Kidney capillary endothelial cell (primary cell): Measurements from ENCODE around the gene MAGI2.

Source experiments
- DNase-seq: peaks from one replicate; pipeline ENCODE4 v3.0.0-alpha.2; 2018; ENCODE audit warnings: low spot score

The MAGI2 gene

DNA sequence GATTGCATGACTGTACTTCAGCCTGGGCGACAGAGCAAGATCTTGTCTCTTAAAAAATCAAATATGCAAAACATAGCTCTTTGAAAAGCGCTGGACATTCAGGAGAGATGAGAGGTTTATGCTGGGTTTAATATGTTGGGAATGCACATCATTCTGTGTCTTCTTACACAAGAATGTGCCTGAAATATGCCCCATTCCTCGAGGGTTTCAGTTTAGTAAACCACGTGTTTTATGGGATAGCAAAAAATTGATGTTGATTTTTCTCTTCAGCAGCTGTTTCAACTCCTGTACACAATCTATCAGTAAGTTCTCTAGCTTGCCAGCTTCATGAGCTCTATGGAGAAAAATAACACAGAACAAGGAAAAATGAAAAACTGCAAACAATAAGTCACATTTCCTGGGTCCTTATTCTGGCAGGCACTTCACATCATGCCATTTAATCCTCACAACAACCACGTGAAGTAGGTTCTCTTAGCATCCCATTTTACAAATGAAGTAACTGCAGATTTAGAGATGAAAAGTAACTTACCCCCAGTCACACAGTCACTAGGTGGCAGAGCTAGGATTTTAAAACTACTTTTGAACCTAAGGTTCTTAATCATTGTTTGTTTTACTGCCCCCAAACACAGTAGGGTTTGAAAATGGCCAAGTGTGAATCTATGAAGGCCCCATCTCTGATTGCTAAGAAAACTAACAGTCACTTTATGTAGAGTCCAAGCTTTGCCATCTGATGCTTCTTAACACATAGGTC, 1231.3 kb downstream of the MAGI2 start:
- no peak for DNase-seq

DNA sequence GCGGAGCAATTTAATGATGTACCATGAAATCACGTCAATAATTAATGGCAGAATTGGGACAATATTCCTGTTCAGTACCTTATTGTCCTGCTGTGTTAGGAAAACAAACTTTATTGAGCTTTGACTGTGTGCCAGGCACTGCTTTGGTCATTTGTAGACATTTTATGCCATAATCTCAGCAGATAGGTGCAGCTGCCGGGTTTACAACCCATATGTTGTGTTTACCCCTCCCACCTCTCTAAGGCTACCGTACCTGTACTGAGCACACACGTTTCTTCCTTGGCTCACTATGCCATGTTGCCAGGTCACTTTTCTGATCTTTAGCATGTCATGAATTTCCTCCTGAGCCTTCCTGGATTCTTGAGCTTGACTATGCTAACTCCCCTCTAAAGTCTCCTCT, 1232.7 kb downstream of the MAGI2 start:
- DNase-seq: no peak

DNA sequence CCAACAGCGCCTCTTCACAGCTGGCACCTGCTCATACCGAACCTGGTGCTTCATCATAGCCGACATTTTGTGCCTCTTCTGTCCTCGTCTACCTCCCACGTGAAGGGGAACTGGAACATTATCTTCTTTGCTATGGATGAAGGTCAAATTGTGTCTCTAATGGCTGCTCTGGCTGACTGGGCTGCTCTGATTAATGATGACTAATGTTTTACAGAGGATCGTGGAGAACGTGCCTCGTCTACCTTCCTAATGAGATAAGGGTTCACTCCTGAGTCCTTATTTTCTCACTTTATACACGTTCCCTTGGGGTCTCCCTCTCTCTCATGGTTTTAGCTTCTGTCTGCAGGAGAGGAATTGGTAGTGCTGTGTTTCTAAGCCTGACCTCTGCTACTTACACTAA, 1234.6 kb downstream of the MAGI2 start:
- DNase-seq: no peak

DNA sequence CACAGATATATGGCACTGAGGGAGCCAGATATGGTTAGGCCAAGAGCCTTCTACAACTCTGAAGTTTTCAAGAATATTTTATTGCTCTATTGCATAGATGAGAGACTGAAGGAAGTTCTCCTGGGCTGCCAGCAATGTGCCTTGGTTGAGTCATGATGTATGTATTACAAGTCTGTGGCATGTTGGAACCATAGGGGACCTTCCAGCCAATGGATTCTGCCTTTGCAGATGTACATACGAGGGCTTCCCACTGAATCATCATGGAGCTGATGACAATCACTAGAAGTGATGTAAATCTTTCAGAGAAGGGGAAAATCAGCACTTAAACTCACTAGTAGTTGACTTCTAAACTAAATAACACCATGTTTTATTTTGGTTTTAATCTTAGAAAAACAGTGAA, 1235.4 kb downstream of the MAGI2 start:
- DNase-seq: no peak

DNA sequence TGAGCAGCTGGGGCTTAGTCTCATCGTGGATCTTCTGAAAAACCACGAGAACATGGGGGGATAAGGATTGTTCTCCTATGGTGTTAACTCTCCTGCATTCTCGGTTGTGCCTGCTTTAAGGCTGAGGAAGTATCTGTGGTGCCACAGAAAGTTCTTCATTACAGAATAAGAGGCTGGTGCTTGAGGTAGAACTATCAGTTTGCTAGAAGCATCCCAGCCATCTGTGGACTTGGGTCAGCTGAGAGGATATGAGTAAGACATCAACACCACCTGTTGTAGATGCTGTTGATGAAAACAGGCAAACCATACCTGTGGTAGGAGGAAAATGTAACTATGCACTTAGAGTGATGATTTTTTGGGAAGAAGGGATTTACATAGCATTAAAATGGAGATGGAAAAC, 1238.3 kb downstream of the MAGI2 start:
- no peak for DNase-seq

DNA sequence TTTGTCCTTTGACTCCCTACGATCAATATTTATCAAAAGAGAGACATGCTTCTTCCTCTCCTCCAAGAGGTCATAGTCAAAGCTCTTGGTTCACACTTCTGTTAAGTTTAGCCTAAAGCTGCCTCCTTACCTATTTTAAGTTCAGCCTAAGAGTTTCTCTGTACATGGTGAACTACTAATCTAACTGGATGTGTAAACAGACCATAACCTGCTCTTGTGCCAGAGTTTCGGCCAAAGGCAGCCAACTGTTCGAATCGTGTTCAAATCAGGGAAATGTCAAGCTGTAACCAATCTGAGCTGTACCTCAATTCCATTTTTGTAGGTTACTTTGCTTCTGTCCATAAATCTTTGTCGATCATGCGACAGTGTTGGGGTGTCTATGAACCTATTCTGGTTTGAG, 1240.1 kb downstream of the MAGI2 start:
- no peak for DNase-seq

DNA sequence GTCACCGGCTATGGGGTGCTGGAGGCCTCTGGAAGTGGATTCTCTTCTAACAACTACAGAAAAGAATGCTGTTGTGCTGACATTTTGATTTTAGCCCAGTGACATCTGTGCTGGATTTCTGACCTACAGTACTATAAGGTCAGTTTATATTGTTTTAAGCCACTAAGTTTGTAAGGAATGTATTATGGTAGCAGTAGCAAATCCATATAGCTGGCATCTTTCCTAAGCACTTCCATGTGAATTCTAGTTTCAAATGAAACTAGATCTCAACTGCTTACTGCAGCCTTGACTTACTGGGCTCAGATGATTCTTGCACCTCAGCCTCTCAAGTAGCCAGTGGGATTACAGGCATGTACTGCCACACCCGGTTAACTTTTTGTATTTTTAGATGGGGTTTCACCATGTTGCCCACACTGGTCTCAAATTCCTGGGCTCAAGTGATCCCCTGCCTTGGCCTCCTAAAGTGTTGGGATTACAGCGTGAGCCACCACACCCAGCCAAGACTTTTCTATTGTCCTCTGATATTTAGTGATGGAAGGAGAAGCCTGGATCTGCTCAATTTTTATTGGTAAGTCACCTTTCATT, 1240.9 kb downstream of the MAGI2 start:
- DNase-seq: no peak

DNA sequence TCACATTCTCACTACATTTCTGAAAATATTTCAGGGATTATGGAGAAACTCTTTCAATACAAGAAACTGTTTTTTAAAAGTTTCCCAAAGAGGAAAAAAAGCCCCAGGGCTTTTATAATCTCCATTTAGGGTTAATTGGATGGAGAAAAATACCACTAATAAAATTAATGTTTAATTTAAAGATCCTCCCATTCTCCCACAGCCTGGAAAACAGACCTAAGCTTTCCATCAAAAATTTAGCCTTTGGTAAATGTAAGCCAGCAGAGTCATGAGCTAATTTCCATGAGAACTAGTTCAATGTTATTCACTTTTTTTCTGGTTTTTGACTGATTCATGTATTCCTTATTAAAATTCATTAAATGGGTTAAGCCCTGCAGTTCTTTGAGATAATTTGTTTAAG, 1246.2 kb downstream of the MAGI2 start:
- no peak for DNase-seq

DNA sequence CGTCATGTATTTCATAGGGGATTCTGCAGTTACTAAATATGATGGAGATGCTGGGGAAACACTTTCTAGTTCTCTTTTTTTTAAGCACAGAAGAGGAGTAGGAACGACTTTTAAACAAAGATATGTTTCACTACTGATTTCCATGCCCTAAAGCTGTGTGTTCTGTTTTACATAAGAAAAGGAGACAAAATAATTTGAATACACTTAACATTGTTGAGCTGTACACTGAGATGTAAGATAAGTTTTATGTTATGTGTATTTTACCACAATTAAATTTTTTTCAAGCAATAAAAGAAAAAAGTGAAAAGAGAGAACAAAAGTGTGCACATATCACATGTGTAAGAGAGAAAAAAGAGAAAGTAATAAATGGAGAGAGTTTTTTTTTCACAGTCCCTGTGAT, 1246.7 kb downstream of the MAGI2 start:
- DNase-seq: no peak

DNA sequence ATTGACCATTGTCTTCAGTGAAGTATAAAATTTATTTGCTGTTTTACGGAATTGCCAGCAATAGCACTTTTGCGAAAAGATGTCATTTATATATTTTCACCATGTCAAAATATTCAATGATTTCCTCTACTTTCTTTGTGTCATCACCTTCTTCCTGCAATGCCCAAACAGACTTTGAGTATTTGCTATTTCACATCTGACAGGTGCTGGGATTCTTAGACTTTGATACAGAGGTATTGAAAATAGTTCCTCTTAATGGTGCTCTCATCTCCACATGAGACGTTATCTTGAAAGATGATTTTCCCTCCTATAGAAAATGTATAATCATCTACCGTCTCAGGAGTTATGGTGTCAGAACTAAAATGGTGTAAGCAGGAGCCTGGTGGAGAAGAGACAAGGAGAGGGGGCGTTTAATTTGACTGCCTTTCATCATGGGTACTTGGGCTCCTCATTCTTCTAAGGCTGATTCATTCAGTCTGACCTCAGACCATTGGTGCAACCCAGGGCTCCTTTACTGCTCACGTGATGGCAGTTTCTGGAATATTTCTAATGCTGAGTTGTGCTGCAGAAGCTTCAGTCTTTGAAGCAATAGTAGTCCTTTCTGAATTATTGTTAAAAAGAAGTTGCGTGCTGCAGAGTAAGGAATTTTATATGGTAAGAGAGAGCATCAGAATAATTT, 1250.3 kb downstream of the MAGI2 start:
- no peak for DNase-seq

DNA sequence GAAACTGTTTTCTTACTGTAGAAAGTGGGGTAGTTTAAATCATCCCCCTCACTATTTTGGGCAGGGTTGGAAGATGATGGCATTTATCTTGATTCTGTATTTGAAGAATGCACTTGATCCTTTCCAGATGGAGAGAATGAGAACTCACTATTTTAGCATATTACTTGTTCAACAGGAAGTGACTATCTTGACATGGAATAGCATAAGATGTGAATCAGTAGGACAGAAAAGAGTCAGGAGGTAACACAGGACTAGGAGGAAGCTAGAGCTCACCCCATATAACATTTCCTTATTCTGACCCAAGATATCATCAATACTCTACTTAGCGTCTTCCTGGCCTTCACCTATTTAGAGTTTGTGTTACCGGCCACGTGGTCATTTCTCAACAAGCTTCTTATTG, 1254.7 kb downstream of the MAGI2 start:
- no peak for DNase-seq

DNA sequence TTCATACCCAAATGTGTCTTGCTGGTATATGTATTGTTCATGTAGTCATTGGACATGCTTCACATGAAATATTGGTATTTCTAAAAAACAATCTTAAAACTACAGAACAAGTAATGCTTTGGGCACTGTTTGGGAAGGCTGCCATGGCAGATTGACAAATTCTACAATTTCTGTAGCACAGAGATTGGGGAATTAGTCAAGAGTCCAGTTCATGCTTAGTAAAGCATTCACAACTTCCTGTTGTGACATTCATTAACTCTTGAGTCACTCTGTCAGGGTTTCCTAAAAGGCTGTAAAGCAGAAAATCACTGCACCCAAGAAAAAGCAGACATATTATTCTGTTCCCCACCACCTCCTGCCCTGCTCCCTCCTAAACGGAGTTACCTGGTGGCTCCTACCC, 1256.0 kb downstream of the MAGI2 start:
- peak; percentile 27 for DNase-seq

DNA sequence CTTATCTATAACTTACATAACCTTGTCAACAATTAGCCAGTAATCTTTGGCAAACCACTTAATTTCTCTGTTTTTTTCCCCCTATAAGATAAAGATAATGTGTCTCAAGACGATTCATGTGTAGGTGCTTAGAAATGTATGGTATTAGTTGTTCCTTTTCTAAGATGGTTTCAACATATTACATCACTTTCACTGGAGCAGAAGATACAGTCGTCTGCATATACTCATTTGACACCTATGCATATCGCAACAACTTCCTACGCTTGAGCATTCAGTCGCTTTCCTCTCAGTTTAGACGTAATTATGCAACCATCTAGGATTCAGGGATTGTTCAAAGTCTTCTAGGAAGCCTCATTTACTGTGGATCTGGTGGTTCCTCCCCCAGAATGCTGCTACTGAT, 1258.2 kb downstream of the MAGI2 start:
- DNase-seq: no peak

DNA sequence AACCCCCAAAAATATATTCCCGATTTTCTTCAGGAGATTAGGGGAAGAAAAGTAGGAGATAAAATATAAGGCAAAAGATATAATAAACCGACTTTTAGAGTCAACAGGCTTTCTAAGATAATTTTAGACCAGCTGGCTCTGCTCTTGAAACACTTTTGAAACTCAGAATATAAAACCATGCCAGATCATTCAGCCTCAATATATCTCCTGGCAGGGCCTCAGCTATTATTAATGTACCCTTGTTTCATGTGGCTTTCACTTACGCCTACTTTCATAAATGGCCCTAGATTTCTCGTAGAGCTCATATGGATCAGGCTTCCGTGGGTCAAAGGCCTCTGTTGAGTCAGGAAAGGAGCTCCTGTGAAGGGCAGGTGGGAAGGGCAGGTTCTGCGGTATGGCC, 1258.9 kb downstream of the MAGI2 start:
- DNase-seq: no peak

DNA sequence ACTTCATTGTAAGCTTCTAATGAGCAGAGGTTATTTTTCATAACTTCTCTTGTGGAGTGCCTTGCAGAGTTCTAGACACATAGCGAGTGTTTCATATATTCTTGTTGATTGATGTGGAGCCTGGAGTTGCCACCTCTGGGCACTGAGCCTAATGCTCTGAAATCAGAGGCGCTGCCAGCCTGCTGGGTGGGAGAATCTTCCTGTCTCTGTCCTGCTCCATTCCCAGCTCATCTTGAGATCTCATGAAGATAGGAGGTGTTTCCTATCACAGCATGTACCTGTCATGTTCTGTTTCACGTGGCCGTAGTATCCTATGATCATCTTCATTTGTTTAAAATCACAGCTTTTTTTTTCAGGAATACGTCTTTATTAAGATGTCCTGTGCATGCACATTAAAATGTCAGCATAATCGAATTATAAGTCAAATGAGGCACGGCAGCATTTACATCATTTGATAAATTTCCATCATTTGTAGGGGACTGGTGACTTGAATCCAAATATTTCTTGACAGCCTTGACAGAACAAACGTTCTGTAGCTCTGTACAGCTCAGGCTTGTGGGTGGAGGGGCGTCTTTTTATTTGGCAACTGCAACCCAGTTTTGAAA, 1261.9 kb downstream of the MAGI2 start:
- DNase-seq: no peak

DNA sequence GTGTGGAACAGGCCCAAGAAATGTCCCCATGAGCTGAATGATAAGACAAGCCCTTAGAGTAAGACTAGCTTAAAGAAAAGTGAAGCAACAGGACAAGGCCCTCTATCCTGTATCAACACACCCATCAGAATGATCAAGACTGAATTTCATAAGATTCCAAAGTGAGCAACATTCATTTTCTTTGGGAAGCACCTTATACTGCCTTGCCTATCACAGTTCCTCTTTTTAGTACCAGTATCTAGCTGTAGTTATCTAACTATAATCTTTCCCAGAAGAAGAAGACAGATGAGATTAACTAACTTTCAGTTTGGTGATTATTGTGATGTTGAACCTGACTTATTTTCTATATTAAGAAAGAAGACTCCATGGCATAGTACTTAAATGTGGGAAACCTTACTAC, 1263.7 kb downstream of the MAGI2 start:
- no peak for DNase-seq

DNA sequence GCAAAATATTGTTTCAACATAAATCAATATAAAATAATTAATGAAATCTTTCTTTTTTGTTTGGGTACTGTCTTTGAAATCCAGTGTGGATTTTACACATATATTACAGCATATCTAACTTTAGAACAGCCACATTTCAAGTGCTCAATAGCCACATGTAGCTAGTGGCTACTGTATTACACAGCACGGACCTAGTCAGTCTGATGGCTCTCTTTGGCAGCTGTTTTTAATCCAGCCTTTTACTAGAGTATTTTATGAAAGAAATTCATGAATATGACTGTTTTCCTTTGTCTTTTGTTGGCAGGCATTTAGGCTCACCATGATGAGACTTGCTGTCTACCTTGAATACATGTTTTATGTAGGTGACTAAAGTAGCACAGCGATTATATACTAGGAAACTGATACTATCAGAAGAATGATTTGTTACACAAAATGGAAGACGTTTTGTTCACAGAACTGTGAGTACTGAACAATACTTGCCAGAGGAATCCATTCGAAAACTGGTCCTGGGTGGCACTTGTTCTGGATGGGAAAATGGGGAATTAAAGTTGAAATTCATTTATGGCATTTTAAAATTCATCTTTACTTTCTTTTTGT, 1268.2 kb downstream of the MAGI2 start:
- no peak for DNase-seq

DNA sequence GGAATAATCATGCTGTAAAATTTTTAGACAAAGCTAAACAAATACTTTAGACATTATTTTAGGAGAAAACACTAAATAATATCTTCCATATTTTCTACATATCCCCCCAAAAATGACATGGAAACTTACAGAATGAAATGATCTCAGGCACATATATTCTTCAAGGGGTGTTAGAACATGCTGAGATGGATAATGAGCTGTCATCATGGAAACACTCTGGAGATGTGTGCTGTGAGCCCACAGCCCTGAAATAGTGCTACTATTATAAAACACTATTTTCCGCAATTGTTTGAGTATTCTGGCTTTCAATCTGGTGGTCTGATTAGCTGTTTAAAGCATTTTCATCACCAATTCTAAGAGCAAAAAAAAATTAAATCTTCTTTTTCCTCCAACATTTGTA, 1269.2 kb downstream of the MAGI2 start:
- DNase-seq: no peak

DNA sequence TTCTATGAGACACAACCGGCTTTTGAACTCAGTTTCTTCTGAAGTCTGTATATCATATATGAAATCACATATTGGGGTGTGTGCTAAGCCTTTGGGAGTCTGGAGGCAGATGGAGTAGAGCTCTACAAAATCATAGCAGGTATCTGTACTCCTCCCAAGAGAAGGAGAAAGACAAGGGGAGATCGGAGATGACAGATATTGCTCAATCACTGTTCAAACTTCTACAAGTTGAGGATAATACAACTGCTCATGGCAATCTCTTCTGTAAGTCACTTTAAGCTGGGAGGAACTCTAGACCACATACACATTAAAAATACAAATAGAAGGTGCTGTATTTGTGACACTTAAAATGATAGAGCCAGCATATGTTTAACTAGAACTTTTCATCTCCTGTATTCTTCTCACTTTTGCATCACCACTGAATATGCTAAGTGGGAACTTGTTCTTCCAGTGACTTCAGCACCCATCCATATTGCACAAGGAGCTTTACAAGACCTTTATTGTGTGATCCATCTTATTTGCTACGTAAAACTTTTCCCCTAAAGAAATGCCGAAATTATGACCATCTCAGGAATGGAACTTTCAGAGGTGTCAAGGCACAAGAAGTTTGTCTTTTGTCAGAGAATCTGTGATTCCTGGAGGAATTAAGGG, 1273.5 kb downstream of the MAGI2 start:
- DNase-seq: no peak

DNA sequence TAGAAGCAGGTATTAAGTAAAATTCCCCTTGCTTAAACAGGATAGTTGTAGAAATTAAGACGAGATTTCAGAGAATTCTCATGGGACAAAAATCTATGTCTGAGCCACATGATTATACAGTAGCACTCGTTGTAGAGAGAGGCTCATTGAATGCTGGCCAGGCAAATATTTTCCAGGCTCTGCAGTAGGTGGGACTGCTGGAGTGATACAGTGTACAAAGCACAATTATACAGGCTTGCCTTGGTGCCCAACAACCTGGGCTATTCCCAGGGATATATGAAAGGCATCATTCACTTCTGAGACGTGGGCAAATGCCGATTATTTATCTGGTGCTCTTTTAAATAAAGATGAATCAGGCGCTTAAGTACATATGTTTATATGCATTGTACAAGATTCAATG, 1274.3 kb downstream of the MAGI2 start:
- no peak for DNase-seq

DNA sequence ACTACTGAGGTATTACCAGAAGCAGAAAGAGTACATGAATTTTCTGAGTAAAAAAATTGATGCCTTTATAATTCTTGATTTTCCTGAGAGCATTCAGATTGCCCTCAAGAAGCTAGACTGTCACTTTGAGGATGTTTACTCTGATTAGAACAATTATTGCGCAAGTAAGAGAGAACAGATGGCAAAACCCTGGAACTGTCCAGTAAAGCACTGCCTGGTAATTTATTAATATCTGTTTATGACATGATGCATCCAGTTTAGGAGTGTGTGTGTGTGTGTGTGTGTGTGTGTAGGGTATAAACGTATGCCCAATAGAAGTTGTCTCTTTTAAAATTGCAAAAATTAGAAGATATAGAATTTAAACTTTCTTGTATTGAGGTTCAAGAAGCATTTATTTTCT, 1275.1 kb downstream of the MAGI2 start:
- DNase-seq: no peak

DNA sequence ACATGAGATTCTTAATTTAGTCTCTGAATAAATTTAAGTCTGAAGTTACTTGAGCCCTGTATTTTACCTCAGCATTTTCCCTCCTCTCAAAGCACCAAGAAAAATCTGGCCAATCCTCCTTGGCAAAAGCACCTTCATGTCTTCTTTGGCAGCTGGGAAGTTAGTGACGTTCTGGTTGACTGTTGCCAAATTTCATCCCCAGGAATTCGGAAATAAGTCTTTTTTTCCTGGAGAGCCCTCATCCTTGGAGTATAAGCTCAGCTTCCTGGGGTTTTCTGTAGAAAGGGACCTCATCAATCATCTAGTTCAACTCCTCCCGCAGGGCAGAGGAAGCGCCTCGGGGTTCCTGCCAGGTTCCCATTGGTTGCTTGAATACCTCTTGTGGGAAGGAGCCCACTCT, 1277.3 kb downstream of the MAGI2 start:
- no peak for DNase-seq
